GM23338 (cell line): ENCODE measurements around the gene LMBR1. TPM values are rescaled to one million over a fixed set of nuclear protein-coding genes. Genes with fewer than 3 reads are reported as not detected.

Source experiments
- ATAC-seq: fragments of 200-7000 bp; cut with Tn5 transposase; 3 replicates; pipeline ENCODE4 v1.9.1; 2020
- DNase-seq: peaks from one replicate; pipeline ENCODE4 v3.0.0-alpha.2; 2015; ENCODE audit warnings: low spot score
- H2AFZ ChIP-seq: fragments of 200-600 bp; sonication (generic); 2 replicates; pipeline ENCODE4 v1.8.0; 2016; ENCODE audit warnings: antibody characterized with exemption, mild to moderate bottlenecking, moderate library complexity
- H3F3A ChIP-seq: fragments of 200-600 bp; sonication (generic); replicated peaks from 2 replicates; pipeline ENCODE4 v1.8.0; 2017; ENCODE audit warnings: antibody characterized with exemption, mixed run types, low read depth
- H3K27ac ChIP-seq: fragments of 200-600 bp; sonication (generic); 2 replicates; pipeline ENCODE4 v1.6.1; 2016; ENCODE audit warnings: low read depth
- H3K27me3 ChIP-seq: fragments of 200-600 bp; sonication (generic); 2 replicates; pipeline ENCODE4 v1.8.0; 2016; ENCODE audit warnings: mild to moderate bottlenecking, mixed run types, moderate library complexity; ENCODE audit not compliant: insufficient read depth
- H3K36me3 ChIP-seq: fragments of 200-600 bp; sonication (generic); 2 replicates; pipeline ENCODE4 v1.8.0; 2016; ENCODE audit warnings: mild to moderate bottlenecking; ENCODE audit not compliant: insufficient read depth
- H3K4me1 ChIP-seq: fragments of 200-600 bp; sonication (generic); 2 replicates; pipeline ENCODE4 v1.8.0; 2016; ENCODE audit warnings: mild to moderate bottlenecking, moderate library complexity; ENCODE audit not compliant: insufficient read depth
- H3K4me2 ChIP-seq: fragments of 200-600 bp; sonication (generic); 2 replicates; pipeline ENCODE4 v1.7.1; 2017; ENCODE audit warnings: mixed run types
- H3K4me3 ChIP-seq: fragments of 200-600 bp; sonication (generic); 2 replicates; pipeline ENCODE4 v1.6.1; 2016; ENCODE audit warnings: mixed run types
- H3K79me2 ChIP-seq: fragments of 200-600 bp; sonication (generic); replicated peaks from 2 replicates; pipeline ENCODE4 v1.8.0; 2017; ENCODE audit warnings: mild to moderate bottlenecking; ENCODE audit not compliant: insufficient read depth
- H3K9me2 ChIP-seq: fragments of 200-600 bp; sonication (generic); 2 replicates; pipeline ENCODE4 v1.8.0; 2017; ENCODE audit not compliant: insufficient read depth
- H4K20me1 ChIP-seq: fragments of 200-600 bp; sonication (generic); replicated peaks from 2 replicates; pipeline ENCODE4 v1.8.0; 2017; ENCODE audit warnings: mild to moderate bottlenecking; ENCODE audit not compliant: insufficient read depth
- H3K27ac Mint-ChIP-seq: 2 replicates; pipeline ENCODE4 v1.8.0; 2020; ENCODE audit warnings: inconsistent platforms, mild to moderate bottlenecking, moderate library complexity, mixed read lengths
- H3K27me3 Mint-ChIP-seq: 3 replicates; pipeline ENCODE4 v1.8.0; 2022; ENCODE audit warnings: low read depth, mild to moderate bottlenecking, moderate library complexity, mixed read lengths, inconsistent platforms; ENCODE audit not compliant: insufficient read depth, poor library complexity
- H3K36me3 Mint-ChIP-seq: 3 replicates; pipeline ENCODE4 v1.8.0; 2021; ENCODE audit warnings: low read depth, mild to moderate bottlenecking, inconsistent platforms, moderate library complexity, mixed read lengths
- H3K4me1 Mint-ChIP-seq: 3 replicates; pipeline ENCODE4 v1.8.0; 2020; ENCODE audit warnings: mild to moderate bottlenecking, inconsistent platforms, mixed read lengths
- H3K4me3 Mint-ChIP-seq: 3 replicates; pipeline ENCODE4 v1.8.0; 2021; ENCODE audit warnings: moderate library complexity, mild to moderate bottlenecking, inconsistent platforms, mixed read lengths
- H3K9me3 Mint-ChIP-seq: 3 replicates; pipeline ENCODE4 v1.8.0; 2020; ENCODE audit warnings: moderate library complexity, mild to moderate bottlenecking, inconsistent platforms, mixed read lengths
- CTCF ChIP-seq, 2 experiments: fragments of 200-600 bp in 1 of 2; sonication (generic) in 1 of 2; conservative IDR thresholded peaks; 2 replicates each; pipeline versions ENCODE4 v1.5.1 to v1.6.1; 2016 to 2017; ENCODE audit warnings: antibody characterized with exemption in 2 of 2, low read depth in 2 of 2, mild to moderate bottlenecking in 2 of 2, moderate library complexity in 1 of 2
- ETS1 ChIP-seq: IDR thresholded peaks from 2 replicates; pipeline ENCODE4 v1.6.1; 2016; ENCODE audit warnings: antibody characterized with exemption
- EZH2 ChIP-seq: fragments of 200-600 bp; sonication (generic); IDR thresholded peaks from one replicate; pipeline ENCODE4 v1.8.0; 2017; ENCODE audit warnings: antibody characterized with exemption, mild to moderate bottlenecking, low read depth; ENCODE audit not compliant: unreplicated experiment
- POLR2AphosphoS5 ChIP-seq: IDR thresholded peaks from 2 replicates; pipeline ENCODE4 v1.6.1; 2016; ENCODE audit warnings: antibody characterized with exemption, low read depth
- REST ChIP-seq: IDR thresholded peaks from one replicate; pipeline ENCODE4 v1.6.1; 2018; ENCODE audit warnings: antibody characterized with exemption; ENCODE audit not compliant: unreplicated experiment
- ZNF114 ChIP-seq: fragments of 250-450 bp; sonication (Bioruptor Pico); IDR thresholded peaks from 2 replicates; pipeline ENCODE4 v1.5.0; 2020; ENCODE audit warnings: mild to moderate bottlenecking, moderate library complexity
- ZNF331 ChIP-seq: fragments of 250-450 bp; sonication (Bioruptor Pico); IDR thresholded peaks from 2 replicates; pipeline ENCODE4 v1.5.0; 2020; ENCODE audit warnings: low read depth, mild to moderate bottlenecking, moderate library complexity
- polyA plus RNA-seq: library from polyadenylated mRNA; unstranded; fragments of >200 nt; fragmentation: Nextera tagmentation; extraction: Ambion mirVana; gene quantifications from 2 replicates; pipeline ENCODE4 v1.2.1, GENCODE V29; 2016
- total RNA-seq: library from RNA; depleted of rRNA; stranded (reverse); fragments of >200 nt; shearing (Covaris generic); gene quantifications from 2 replicates; pipeline ENCODE4 v1.2.3, GENCODE V29; 2014

The LMBR1 gene
- total and polyA plus RNA-seq, 2 experiments from 2014 or later, result 21.8 to 90.1 TPM

GRCh38 chr7:156659203-156659602, 233.8 kb downstream of the LMBR1 start:
- Histone ChIP-seq H3F3A (no peaks in the 10 kb centered on the region), H3K27ac (no peak overlapping the region), H3K4me1 (no peaks in the 10 kb centered on the region), H4K20me1 (no peaks in the 10 kb centered on the region), H3K9me2 (no peaks in the 10 kb centered on the region), H3K4me3 (no peak overlapping the region), H3K79me2 (no peaks in the 10 kb centered on the region), H3K36me3 (no peaks in the 10 kb centered on the region), H2AFZ (no peak overlapping the region), H3K4me2 (no peak overlapping the region), H3K27me3 (no peaks in the 10 kb centered on the region)
- H3K27ac Mint-ChIP-seq, result no peak overlapping the region
- TF ChIP-seq ETS1, result no peak
- TF ChIP-seq CTCF (conservative IDR thresholded peaks at IDR 0.05; ENCODE audit: low read depth in 2 of 2), result no peak
- no peak for TF ChIP-seq REST
- no peak for TF ChIP-seq ZNF331
- TF ChIP-seq POLR2AphosphoS5, result no peak
- no peak for TF ChIP-seq EZH2
- no peak for TF ChIP-seq ZNF114 (CRISPR knock-in tag)
- ATAC-seq, result no peak
- no peaks in the 10 kb centered on the region for H3K9me3 Mint-ChIP-seq
- peaks cover 14% of the 10 kb centered on the region; the same call in 2 of the 3 replicates for H3K4me1 Mint-ChIP-seq
- H3K27me3 Mint-ChIP-seq, result peaks cover 6% of the 10 kb centered on the region
- no peak for DNase-seq
- no peaks in the 10 kb centered on the region for H3K36me3 Mint-ChIP-seq
- no peak overlapping the region for H3K4me3 Mint-ChIP-seq

- Mint-ChIP-seq H3K27ac (no peak overlapping the region), H3K4me3 (no peak overlapping the region), H3K27me3 (peaks cover 6% of the 10 kb centered on the region), H3K9me3 (no peaks in the 10 kb centered on the region), H3K4me1 (peaks cover 12% of the 10 kb centered on the region; the same call in 2 of the 3 replicates), H3K36me3 (no peaks in the 10 kb centered on the region)
- Histone ChIP-seq H3K4me2 (no peak overlapping the region), H3K27ac (no peak overlapping the region), H3K27me3 (no peaks in the 10 kb centered on the region), H3K36me3 (no peaks in the 10 kb centered on the region), H3K4me1 (no peaks in the 10 kb centered on the region), H4K20me1 (no peaks in the 10 kb centered on the region), H3K9me2 (no peaks in the 10 kb centered on the region), H3K4me3 (no peak overlapping the region), H2AFZ (no peak overlapping the region), H3F3A (no peaks in the 10 kb centered on the region), H3K79me2 (no peaks in the 10 kb centered on the region)
- DNase-seq (no peak), ATAC-seq (no peak)
- TF ChIP-seq ZNF114 (CRISPR knock-in tag), result no peak
These were observed 235.3 kb downstream of the LMBR1 start for GRCh38 chr7:156657681-156658080.
